ENCODE data around the gene RIPOR2.
A peak's percentile ranks its signal among the peaks of the same experiment; 100 is the strongest.
"Not testable (repeated sequence)": the region's sequence is repeated elsewhere in the genome, so short reads cannot be mapped to it uniquely, and the experiment has no call there.

The RIPOR2 gene

DNA sequence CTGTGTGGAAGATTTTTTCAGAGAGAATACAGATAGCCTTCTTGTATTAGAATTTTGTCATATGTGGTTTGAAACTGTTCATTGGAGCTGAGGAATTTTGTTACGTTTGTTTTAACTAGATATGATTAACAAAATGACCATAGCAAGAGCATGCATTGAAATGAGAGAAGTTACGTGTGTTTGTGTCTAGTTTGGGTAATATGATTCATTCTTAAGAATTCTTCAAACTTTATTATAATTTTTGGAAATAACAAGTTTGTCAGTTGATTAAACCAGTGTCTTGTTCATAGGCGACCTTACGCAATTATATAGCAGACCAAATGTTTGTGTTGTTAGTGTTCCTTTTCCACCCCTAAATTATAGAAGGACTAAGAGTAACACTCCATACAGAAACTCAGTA lies 155.6 kb downstream of the RIPOR2 start:
- Histone ChIP-seq H3K36me3 (replicated peaks) (peaks cover 61% of the 10 kb centered on the region), H3K9me3 (no peaks in the 10 kb centered on the region), H3K4me1 (peaks cover 12% of the 10 kb centered on the region), H3K4me3 (no peak overlapping the region), H3K27me3 (ENCODE audit: low read depth) (no peaks in the 10 kb centered on the region)
- no peak for DNase-seq (ENCODE audit: low spot score in 2 of 2)
- in situ Hi-C loops (cut with MboI; ENCODE audit: low sequenced_read_pairs) = no loop called here

DNA sequence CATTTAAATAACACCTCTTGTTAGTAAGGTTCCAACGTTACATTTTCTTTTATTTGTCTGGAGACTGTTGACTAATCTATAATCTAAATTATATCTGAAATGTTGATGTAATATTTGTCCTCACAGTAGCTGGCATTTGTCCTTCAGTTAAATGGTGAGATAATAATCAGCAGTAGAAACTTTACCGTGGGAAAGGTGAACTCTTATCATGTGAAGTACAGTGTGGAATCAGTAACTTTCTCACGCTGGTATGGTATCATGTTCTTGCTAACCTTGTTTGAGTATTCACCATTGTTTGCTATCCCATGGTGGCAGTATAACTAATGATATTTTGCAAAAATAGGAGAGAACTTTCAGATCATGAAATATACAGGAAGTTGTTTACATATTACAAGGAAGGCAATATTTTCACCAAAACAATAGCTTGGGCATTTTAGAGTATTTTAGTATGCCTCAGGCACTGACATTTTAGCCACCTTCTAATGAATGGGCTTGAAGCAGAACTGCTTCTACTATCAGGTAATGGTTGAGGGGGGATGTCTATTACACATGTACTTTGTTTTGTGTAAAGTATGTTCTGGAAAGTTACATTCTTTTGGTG lies 156.2 kb downstream of the RIPOR2 start:
- peaks cover 54% of the 10 kb centered on the region for H3K36me3 ChIP-seq (replicated peaks)
- H3K4me3 ChIP-seq = no peak overlapping the region
- no peaks in the 10 kb centered on the region for H3K9me3 ChIP-seq
- H3K4me1 ChIP-seq = peaks cover 13% of the 10 kb centered on the region
- in situ Hi-C loops (cut with MboI; ENCODE audit: low sequenced_read_pairs) = no loop called here
- DNase-seq (ENCODE audit: low spot score in 2 of 2) = no peak
- H3K27me3 ChIP-seq (ENCODE audit: low read depth) = no peaks in the 10 kb centered on the region

DNA sequence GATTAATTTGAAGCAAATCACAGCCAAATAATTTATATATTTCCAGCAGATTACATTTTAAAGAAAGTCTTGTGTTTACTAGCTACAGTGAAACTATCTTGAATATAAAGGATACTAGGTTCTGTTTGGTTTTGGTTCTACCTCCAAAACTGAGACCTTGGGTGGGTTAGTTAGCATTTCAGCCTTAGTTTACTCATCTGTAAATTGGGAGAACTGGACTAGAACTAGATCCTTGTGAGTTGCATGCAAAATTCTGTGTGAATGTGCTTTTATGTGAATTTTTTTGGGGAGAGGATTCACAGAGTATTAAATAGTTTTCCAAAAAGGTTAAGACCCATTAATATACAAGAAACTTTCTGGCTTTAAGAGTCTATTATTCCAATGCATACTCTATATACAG lies 156.9 kb downstream of the RIPOR2 start:
- in situ Hi-C loops (cut with MboI; ENCODE audit: low sequenced_read_pairs) = no loop called here

DNA sequence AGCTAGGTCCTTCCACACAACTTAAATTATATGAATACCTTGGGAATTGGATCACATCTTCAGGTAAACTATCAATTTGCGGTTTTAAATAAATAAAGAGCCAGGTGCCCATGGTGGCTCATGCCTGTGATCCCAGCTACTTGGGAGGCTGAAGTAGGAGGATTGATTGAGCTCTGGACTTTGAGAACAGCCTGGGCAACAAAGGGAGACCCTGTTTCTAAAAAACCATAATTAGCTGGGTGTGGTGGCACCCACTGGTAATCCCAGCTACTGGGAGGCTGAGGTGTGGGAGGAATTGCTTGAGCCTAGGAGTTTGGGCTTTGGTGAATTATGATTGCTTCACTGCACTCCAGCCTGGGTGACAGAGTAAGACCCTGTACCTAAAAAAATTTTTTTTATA lies 157.6 kb downstream of the RIPOR2 start:
- H3K4me1 ChIP-seq = peaks cover 18% of the 10 kb centered on the region

More for the DNA sequence above, 156.9 kb downstream of the RIPOR2 start:
- no peak for DNase-seq (ENCODE audit: low spot score in 2 of 2)
- Histone ChIP-seq H3K27me3 (ENCODE audit: low read depth) (no peaks in the 10 kb centered on the region), H3K9me3 (no peaks in the 10 kb centered on the region), H3K36me3 (replicated peaks) (peaks cover 48% of the 10 kb centered on the region), H3K4me3 (no peak overlapping the region), H3K4me1 (peaks cover 17% of the 10 kb centered on the region)

DNA sequence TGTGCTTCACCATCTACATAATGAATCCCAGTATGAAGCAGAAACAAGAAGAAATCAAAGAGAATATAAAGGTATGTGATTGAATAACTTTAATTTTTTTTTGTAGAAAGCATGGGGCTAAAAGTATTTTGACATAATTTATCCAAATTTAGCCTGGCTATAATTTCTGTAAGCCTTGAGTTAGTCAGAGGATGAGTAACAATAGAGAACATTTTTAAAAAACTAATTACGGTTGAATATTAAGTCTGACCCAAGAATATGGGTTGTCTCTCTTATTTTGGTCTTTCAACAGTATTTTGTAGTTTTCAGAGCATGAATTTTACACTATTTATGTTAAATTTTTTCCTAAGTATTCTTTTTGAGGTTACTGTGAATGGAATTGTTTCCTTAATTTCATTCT lies 158.5 kb downstream of the RIPOR2 start:
- H3K4me3 ChIP-seq = peak overlapping the region; percentile 91

More for the DNA sequence above, 157.6 kb downstream of the RIPOR2 start:
- DNase-seq (ENCODE audit: low spot score in 2 of 2) = peak in 1 of 2 experiments; percentile 17
- Histone ChIP-seq H3K9me3 (no peaks in the 10 kb centered on the region), H3K4me3 (peak overlapping the region; percentile 91; the same call in 1 of the 2 replicates), H3K27me3 (ENCODE audit: low read depth) (no peaks in the 10 kb centered on the region), H3K36me3 (replicated peaks) (peaks cover 42% of the 10 kb centered on the region)
- in situ Hi-C loops (cut with MboI; ENCODE audit: low sequenced_read_pairs) = no loop called here

DNA sequence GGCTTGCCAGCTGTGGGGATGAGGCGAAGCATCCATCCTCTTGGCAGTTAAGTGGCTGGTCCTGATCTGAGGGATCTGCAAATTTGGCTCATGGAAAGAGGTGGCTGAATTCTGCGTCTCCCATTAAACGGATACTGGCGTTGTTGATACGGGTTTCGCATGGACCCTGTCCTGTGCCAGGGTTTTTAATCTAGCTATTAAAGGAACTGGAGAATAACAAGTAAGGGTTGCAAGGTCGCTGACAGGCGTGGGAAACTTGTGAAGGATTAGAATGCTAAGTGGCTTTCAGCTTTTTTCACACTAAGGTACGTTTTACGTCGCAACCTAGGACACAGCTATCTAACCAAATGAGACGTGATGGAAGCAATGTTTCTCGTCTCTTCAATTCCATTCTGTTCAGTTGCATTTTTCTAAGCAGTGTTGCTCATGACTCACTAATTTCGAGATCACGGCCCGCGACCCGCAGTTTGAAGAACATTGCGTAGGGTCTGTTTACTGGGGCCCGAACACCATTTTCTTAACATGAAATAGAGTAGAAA lies 160.2 kb downstream of the RIPOR2 start:
- H3K4me3 ChIP-seq = peak overlapping the region; percentile 91
- DNase-seq (ENCODE audit: low spot score in 2 of 2) = no peak
- H3K4me1 ChIP-seq = peaks cover 18% of the 10 kb centered on the region
- no peaks in the 10 kb centered on the region for H3K9me3 ChIP-seq
- in situ Hi-C loops (cut with MboI; ENCODE audit: low sequenced_read_pairs) = no loop called here
- peaks cover 21% of the 10 kb centered on the region for H3K36me3 ChIP-seq (replicated peaks)
- no peaks in the 10 kb centered on the region for H3K27me3 ChIP-seq (ENCODE audit: low read depth)

More for the DNA sequence above, 158.5 kb downstream of the RIPOR2 start:
- no peaks in the 10 kb centered on the region for H3K9me3 ChIP-seq
- in situ Hi-C loops (cut with MboI; ENCODE audit: low sequenced_read_pairs) = no loop called here
- DNase-seq (ENCODE audit: low spot score in 2 of 2) = no peak
- H3K27me3 ChIP-seq (ENCODE audit: low read depth) = no peaks in the 10 kb centered on the region
- peaks cover 18% of the 10 kb centered on the region for H3K4me1 ChIP-seq
- peaks cover 34% of the 10 kb centered on the region for H3K36me3 ChIP-seq (replicated peaks)

DNA sequence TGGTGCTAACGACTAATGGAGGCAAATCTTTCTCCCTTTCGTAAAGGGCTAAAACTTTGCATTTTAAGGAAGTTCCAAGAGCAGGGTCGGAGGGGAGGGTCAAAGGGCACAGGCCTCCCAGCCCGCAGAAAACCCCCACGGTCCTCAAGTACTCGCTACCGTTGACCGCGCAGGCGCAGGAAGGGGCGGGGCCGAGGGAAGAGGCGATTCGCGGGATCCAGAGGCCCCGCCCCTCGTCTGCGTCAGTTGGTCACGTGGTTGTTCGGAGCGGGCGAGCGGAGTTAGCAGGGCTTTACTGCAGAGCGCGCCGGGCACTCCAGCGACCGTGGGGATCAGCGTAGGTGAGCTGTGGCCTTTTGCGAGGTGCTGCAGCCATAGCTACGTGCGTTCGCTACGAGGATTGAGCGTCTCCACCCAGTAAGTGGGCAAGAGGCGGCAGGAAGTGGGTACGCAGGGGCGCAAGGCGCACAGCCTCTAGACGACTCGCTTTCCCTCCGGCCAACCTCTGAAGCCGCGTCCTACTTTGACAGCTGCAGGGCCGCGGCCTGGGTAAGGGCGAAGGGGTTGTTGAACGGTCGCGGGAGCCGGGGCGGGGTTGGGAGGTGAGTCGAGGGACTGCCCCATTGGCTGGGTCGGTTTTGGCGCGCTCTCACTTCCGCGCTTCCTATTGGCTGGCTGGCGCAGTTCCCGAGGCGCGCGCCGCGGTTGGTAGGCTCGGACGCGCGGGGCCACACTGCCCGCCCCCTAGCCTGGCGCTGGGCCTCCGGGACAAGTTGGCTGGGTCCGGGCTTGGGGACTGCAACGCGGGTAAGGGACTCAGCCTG lies 160.9 kb downstream of the RIPOR2 start, which contains the start of gene GMNN:
GMNN (plus strand) TSS at position 242 of the 824 bp plus-strand sequence. CDS start 2,310 bp downstream, outside the sequence.
- peaks cover 18% of the 10 kb centered on the region for H3K4me1 ChIP-seq
- H3K36me3 ChIP-seq (replicated peaks) = peaks cover 14% of the 10 kb centered on the region
- peak; percentile 94 to 99 for DNase-seq (ENCODE audit: low spot score in 2 of 2)
- H3K4me3 ChIP-seq = peak within 1 kb of the TSS; percentile 91
- H3K27me3 ChIP-seq (ENCODE audit: low read depth) = no peaks in the 10 kb centered on the region
- no peaks in the 10 kb centered on the region for H3K9me3 ChIP-seq
- in situ Hi-C loops (cut with MboI; ENCODE audit: low sequenced_read_pairs) = no loop called here

DNA sequence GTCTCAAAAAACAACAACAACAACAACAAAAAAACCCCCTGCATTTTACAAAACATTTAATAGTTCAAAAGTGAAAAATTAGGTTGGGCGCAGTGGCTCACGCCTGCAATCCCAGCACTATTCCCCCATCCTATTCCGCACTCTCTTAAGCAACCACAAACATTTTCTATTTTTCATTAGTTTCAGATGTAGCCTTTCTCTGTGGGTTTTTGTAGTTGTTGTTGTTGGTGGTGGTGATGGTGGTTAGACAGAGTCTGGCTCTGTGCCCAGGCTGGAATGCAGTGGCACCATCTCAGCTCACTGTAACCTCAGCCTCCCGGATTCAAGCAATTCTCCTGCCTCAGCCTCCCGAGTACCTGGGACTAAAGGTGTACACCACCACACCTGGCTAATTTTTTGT lies 167.4 kb downstream of the RIPOR2 start:
- Histone ChIP-seq H3K27me3 (ENCODE audit: low read depth) (no peaks in the 10 kb centered on the region), H3K4me3 (no peak overlapping the region), H3K9me3 (no peaks in the 10 kb centered on the region), H3K36me3 (replicated peaks) (no peaks in the 10 kb centered on the region), H3K4me1 (no peaks in the 10 kb centered on the region)
- in situ Hi-C loops (cut with MboI; ENCODE audit: low sequenced_read_pairs) = no loop called here
- DNase-seq (ENCODE audit: low spot score in 2 of 2) = no peak

DNA sequence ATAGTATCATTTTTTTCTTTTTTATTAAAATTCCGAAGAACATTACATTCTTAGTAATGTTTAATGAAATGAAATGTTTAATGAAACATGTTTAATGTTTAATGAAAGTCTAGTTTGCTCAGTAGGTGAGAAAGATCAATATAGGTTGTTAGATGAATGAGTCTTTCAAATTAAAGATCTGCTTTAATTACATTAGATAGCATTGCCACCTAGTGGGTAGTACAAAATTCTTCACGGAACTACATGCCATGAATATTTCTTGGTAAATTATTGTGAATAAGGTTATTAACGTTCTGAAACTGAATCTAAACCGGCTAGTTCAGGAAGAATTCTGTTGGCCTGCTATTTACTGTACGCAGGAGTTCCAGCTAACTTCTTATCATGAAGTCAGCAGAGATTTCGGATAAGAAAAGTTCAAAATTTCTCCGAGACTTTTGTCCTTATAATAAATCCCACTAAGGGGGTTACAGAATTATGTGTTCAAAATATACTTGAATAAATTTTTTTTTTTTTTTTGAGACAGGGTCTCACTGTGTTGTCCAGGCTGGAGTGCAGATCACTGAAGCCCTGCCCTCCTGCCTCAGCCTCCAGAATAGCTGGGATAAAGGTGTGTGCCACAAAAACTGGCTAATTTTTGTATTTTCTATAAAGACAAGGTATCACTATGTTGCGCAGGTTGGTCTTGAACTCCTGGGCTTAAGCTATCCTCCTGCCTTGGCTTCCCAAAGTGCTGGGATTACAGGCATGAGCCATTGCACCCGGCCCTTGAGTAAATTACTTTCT lies 168.9 kb downstream of the RIPOR2 start:
- Histone ChIP-seq H3K27me3 (ENCODE audit: low read depth) (no peaks in the 10 kb centered on the region), H3K4me3 (no peak overlapping the region), H3K36me3 (replicated peaks) (no peaks in the 10 kb centered on the region), H3K4me1 (no peaks in the 10 kb centered on the region), H3K9me3 (no peaks in the 10 kb centered on the region)
- DNase-seq (ENCODE audit: low spot score in 2 of 2) = peak in 1 of 2 experiments; percentile 23
- in situ Hi-C loops (cut with MboI; ENCODE audit: low sequenced_read_pairs) = no loop called here

DNA sequence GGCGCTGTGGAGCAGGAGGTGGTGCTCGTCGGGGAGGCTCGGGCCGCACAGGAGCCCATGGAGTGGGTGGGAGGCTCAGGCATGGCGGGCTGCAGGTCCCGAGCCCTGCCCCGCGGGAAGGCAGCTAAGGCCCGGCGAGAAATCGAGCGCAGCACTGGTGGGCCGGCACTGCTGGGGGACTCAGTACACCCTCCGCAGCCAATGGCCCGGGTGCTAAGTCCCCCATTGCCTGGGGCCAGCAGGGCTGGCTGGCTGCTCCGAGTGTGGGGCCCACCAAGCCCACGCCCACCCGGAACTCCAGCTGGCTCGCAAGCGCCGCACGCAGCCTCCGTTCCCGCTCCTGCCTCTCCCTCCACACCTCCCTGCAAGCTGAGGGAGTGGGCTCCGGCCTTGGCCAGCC lies 169.8 kb downstream of the RIPOR2 start:
- DNase-seq (ENCODE audit: low spot score in 2 of 2); H3K4me3 ChIP-seq; H3K9me3 ChIP-seq; H3K36me3 ChIP-seq (replicated peaks); in situ Hi-C loops (cut with MboI; ENCODE audit: low sequenced_read_pairs); H3K4me1 ChIP-seq; H3K27me3 ChIP-seq (ENCODE audit: low read depth): not testable (repeated sequence)

DNA sequence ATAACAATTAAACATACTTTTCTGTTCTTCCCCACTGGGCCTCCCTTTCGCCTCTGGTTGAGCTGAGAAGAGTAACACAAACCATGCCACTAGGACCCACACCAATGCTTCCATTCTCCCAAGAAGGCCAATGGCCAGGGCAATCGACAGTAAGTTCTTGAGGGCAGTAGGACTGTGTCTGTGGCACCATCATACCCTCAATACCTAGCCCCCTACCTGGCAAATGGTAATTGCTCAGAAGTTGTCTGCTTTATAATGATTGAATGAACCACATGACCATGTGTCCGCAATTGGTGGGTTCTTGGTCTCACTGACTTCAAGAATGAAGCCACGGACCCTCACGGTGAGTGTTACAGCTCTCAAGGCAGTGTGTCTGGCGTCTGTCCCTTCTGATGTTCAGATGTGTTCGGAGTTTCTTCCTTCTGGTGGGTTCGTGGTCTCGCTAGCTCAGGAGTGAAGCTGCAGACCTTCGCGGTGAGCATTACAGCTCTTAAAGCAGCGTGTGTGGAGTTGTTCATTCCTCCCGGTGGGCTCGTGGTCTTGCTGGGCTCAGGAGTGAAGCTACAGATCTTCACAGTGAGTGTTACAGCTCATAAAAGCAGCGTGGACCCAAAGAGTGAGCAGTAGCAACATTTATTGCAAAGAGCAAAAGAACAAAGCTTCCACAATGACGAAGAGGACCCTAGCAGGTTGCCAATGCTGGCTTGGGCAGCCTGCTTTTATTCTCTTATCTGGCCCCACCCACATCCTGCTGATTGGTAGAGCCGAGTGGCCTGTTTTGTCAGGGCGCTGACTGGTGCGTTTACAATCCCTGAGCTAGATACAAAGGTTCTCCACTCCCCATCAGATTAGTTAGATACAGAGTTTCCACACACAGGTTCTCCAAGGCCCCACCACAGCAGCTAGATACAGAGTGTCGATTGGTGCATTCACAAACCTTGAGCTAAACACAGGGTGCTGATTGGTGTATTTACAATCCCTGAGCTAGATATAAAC lies 170.6 kb downstream of the RIPOR2 start:
- H3K4me3 ChIP-seq; H3K27me3 ChIP-seq (ENCODE audit: low read depth); H3K9me3 ChIP-seq; in situ Hi-C loops (cut with MboI; ENCODE audit: low sequenced_read_pairs); DNase-seq (ENCODE audit: low spot score in 2 of 2); H3K4me1 ChIP-seq; H3K36me3 ChIP-seq (replicated peaks): not testable (repeated sequence)

DNA sequence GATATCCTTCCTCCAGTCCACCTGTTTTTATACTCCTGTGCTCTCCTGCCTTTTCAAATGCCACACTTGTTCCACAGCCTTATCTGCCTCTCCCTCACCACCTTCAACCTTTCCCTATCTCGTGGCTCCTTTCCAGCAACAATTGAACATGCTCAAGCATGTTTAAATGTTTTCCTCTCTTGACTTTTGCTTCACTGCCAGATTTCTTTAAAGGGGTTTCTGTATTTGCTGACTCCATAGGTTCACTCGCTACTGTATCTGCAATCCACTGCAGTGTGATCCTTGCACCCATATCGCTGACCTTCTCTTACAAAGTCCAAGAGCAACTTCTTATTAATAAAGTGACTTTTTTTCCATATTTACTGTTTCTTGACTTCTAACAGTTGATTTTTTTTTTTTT lies 172.2 kb downstream of the RIPOR2 start:
- H3K9me3 ChIP-seq = no peaks in the 10 kb centered on the region
- H3K4me1 ChIP-seq = no peaks in the 10 kb centered on the region
- H3K27me3 ChIP-seq (ENCODE audit: low read depth) = no peaks in the 10 kb centered on the region
- in situ Hi-C loops (cut with MboI; ENCODE audit: low sequenced_read_pairs) = no loop called here
- H3K36me3 ChIP-seq (replicated peaks) = no peaks in the 10 kb centered on the region
- no peak overlapping the region for H3K4me3 ChIP-seq
- no peak for DNase-seq (ENCODE audit: low spot score in 2 of 2)

DNA sequence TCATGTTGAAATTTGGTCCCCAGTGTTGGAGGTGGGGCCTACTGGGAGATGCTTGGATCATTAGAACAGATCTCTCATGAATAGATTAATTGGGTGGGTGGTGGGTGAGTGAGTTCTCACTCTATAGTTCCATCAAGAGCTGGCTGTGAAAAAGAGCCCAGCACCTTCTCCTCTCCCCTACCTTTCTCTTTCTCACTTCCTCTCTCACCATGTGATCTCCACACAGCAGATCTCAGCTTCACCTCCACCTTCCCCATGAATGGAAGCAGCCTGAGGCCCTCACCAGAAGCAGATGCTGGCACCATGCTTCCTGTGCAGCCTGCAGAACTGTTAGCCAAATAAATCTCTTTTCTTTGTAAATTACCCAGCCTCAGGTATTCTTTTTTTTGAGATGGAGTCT lies 173.9 kb downstream of the RIPOR2 start:
- in situ Hi-C loops (cut with MboI; ENCODE audit: low sequenced_read_pairs) = no loop called here
- Histone ChIP-seq H3K27me3 (ENCODE audit: low read depth) (no peaks in the 10 kb centered on the region), H3K9me3 (no peaks in the 10 kb centered on the region), H3K4me1 (no peaks in the 10 kb centered on the region), H3K36me3 (replicated peaks) (no peaks in the 10 kb centered on the region), H3K4me3 (no peak overlapping the region)
- no peak for DNase-seq (ENCODE audit: low spot score in 2 of 2)
